Bronchial epithelial cell (primary cell): Measurements from ENCODE around the gene ANKS1B. TPM values are rescaled to one million over a fixed set of nuclear protein-coding genes. Genes with fewer than 3 reads are reported as not detected.
"Not testable (repeated sequence)": the region's sequence is repeated elsewhere in the genome, so short reads cannot be mapped to it uniquely, and the experiment has no call there.

Experiments
- DNase-seq: peaks from one replicate; pipeline ENCODE4 v3.0.0-alpha.2; 2010; ENCODE audit warnings: low read depth
- FAIRE-seq: peaks from 2 replicates; lab custom pipeline; 2011; peaks lifted over from hg19 to GRCh38; lab: Jason Lieb, UNC
- H3K27me3 ChIP-seq: 2 replicates; pipeline ENCODE4 v1.5.1; 2011; ENCODE audit warnings: low read length; ENCODE audit not compliant: control insufficient read depth, insufficient read depth
- H3K36me3 ChIP-seq: 2 replicates; pipeline ENCODE4 v1.5.1; 2011; ENCODE audit warnings: low read length; ENCODE audit not compliant: control insufficient read depth, insufficient read depth
- H3K4me3 ChIP-seq: 2 replicates; pipeline ENCODE4 v1.5.1; 2011; ENCODE audit warnings: mild to moderate bottlenecking, low read depth, low read length, control low read depth
- CTCF ChIP-seq: IDR thresholded peaks from 2 replicates; pipeline ENCODE4 v1.5.1; 2011; ENCODE audit warnings: mild to moderate bottlenecking, moderate library complexity, low read length, control low read depth, inconsistent platforms; ENCODE audit not compliant: insufficient read depth, severe bottlenecking
- total RNA-seq: library from RNA; depleted of rRNA; stranded (reverse); fragments of >200 nt; gene quantifications from 2 replicates; pipeline ENCODE4 v1.2.1, GENCODE V29; 2014

Gene ANKS1B
- total RNA-seq, 1 donor from 2014 or later = 0.26 TPM

DNA sequence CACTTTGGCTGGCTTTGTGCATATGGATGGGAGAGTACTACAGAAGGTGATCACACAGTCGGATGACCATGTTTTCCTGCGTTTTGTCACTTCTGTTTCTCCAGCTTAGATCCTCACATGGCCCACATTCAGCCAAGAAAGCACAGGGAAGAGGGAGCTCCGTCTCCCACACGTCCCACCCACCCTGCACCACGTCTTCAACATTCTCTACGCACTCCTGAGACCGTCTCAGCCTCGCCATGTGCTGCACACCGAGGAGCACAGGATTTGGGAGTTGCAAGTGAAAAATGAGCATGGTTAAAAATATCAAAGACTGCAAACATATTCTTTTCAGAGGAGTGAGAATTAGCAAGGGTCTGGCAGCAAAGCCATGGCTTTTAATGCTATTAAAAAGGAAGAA lies 1217.5 kb downstream of the ANKS1B start:
- DNase-seq (no peak), FAIRE-seq (no peak)
- no peak for TF ChIP-seq CTCF
- no peaks in the 10 kb centered on the region for H3K27me3 ChIP-seq
- H3K36me3 ChIP-seq = no peaks in the 10 kb centered on the region
- no peak overlapping the region for H3K4me3 ChIP-seq

- no peaks in the 10 kb centered on the region for H3K27me3 ChIP-seq
- TF ChIP-seq CTCF = no peak
- DNase-seq (peak; percentile 65), FAIRE-seq (no peak)
- H3K4me3 ChIP-seq = no peak overlapping the region
- no peaks in the 10 kb centered on the region for H3K36me3 ChIP-seq
These were observed 1221.1 kb downstream of the ANKS1B start for GRCh38 chr12:98763656-98764055.

DNA sequence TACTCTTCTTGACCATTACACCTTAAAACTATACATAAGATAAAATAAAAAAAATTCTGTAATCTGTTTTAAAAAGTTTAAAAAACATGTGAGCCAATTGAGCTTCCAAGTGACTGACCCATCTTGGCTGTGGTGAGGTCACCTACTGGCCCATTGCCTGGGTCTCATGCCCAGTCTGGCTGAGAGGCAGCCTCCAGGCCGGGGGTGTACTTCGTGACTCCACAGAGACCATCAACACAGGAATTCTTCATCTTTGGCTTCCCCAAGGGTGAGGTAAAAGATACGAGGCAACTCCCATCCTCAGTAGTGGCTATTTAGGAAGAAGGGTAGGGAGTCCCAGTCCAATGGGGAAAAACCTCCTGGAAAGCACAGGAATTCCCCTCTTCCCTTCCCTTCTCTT lies 1226.4 kb downstream of the ANKS1B start:
- no peaks in the 10 kb centered on the region for H3K36me3 ChIP-seq
- FAIRE-seq (no peak), DNase-seq (no peak)
- H3K27me3 ChIP-seq = no peaks in the 10 kb centered on the region
- H3K4me3 ChIP-seq = no peak overlapping the region
- TF ChIP-seq CTCF = no peak

GRCh38 chr12:98757455-98757854 lies 1227.3 kb downstream of the ANKS1B start:
- no peaks in the 10 kb centered on the region for H3K27me3 ChIP-seq
- H3K36me3 ChIP-seq = no peaks in the 10 kb centered on the region
- FAIRE-seq (no peak), DNase-seq (no peak)
- no peak for TF ChIP-seq CTCF
- H3K4me3 ChIP-seq = no peak overlapping the region

DNA sequence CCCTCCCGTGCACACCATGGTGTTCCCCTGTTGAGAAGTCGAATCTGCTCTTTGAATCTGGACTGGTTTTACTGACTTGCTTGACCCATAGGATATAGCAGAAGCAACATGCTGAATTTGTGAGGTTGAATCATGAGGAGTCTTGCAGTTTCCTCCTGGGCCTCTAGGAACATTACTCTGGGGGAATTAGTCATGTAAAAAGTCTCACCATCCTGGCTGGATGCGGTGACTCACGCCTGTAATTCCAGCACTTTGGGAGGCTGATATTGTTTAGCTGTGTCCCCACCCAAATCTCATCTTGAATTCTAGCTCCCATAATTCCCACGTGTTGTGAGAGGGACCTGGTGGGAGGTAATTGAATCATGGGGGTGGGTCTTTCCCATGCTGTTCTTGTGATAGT lies 1228.9 kb downstream of the ANKS1B start:
- FAIRE-seq, H3K27me3 ChIP-seq, H3K4me3 ChIP-seq, H3K36me3 ChIP-seq: not testable (repeated sequence)
- peak; percentile 87 for DNase-seq

DNA sequence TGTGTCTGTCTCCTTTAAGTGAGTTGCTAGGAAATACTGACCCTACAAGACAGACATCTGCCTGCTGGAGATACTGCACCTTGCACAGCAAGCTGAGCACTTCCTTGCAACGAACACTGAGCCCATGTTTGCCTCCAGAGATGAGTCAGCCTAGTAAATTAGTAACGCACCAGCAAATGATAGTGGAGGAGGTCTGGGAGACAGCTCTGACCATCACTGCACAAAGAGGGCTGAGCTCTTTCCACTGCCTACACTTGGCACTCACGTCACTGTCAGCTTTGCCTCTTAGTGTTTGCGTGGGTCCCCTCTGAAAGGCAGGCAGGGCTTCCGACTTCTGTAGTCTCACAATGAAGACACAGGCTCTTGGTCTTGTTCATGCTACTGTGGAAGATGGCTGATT lies 1230.6 kb downstream of the ANKS1B start:
- FAIRE-seq (no peak), DNase-seq (peak; percentile 57)
- no peak for TF ChIP-seq CTCF
- Histone ChIP-seq H3K4me3 (no peak overlapping the region), H3K27me3 (no peaks in the 10 kb centered on the region), H3K36me3 (no peaks in the 10 kb centered on the region)

DNA sequence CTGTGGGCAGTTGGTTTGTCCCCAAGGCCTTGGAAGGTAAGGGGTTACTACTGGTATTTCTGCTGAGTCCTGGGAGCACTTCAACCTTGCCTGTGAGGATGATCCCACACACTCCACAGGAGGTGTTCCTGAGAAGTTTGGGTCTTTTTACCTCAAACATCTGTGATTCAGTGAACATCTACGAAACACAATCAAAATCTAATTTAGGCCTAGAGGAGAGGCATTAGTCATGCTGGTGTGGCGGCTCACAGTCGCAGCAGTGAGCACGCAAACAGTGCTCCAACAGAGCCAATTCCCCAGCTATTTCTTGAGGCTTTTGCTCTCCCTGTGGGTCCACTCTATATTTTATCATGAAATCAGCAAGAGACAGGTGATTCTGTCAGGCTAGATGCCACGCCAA lies 1232.0 kb downstream of the ANKS1B start:
- no peaks in the 10 kb centered on the region for H3K27me3 ChIP-seq
- TF ChIP-seq CTCF = no peak
- no peaks in the 10 kb centered on the region for H3K36me3 ChIP-seq
- FAIRE-seq (no peak), DNase-seq (no peak)
- no peak overlapping the region for H3K4me3 ChIP-seq
